Astrocyte (in vitro differentiated cells and primary cell): ENCODE measurements around the gene LRRFIP1. TPM values are rescaled to one million over a fixed set of nuclear protein-coding genes. Genes with fewer than 3 reads are reported as not detected.
A peak's percentile ranks its signal among the peaks of the same experiment; 100 is the strongest.

Source experiments
- DNase-seq: peaks from one replicate; pipeline ENCODE4 v3.0.0-alpha.2; 2010; ENCODE audit warnings: low read depth
- FAIRE-seq: peaks from 2 replicates; lab custom pipeline; 2011; peaks lifted over from hg19 to GRCh38; lab: Jason Lieb, UNC
- H2AFZ ChIP-seq: 2 replicates; pipeline ENCODE4 v1.6.0; 2012; ENCODE audit warnings: low read depth, low read length, inconsistent platforms
- H3K27ac ChIP-seq: 2 replicates; pipeline ENCODE4 v1.5.1; 2011; ENCODE audit warnings: low read depth, low read length, inconsistent platforms
- H3K27me3 ChIP-seq: 2 replicates; pipeline ENCODE4 v1.6.0; 2011; ENCODE audit warnings: low read length, inconsistent platforms; ENCODE audit not compliant: insufficient read depth
- H3K36me3 ChIP-seq: 2 replicates; pipeline ENCODE4 v1.5.1; 2011; ENCODE audit warnings: low read length, inconsistent platforms; ENCODE audit not compliant: insufficient read depth
- H3K4me1 ChIP-seq: 2 replicates; pipeline ENCODE4 v1.5.1; 2011; ENCODE audit warnings: low read length, inconsistent platforms; ENCODE audit not compliant: insufficient read depth
- H3K4me2 ChIP-seq: 2 replicates; pipeline ENCODE4 v1.6.0; 2012; ENCODE audit warnings: low read length, inconsistent platforms
- H3K4me3 ChIP-seq: 2 replicates; pipeline ENCODE4 v1.5.1; 2011; ENCODE audit warnings: low read depth, mild to moderate bottlenecking, low read length, inconsistent platforms; ENCODE audit not compliant: insufficient read depth
- H3K79me2 ChIP-seq: 2 replicates; pipeline ENCODE4 v1.6.0; 2012; ENCODE audit warnings: mild to moderate bottlenecking, low read length, inconsistent platforms; ENCODE audit not compliant: insufficient read depth
- H3K9ac ChIP-seq: 2 replicates; pipeline ENCODE4 v1.6.0; 2012; ENCODE audit warnings: mild to moderate bottlenecking, low read length, inconsistent platforms
- H3K9me3 ChIP-seq: 2 replicates; pipeline ENCODE4 v1.5.1; 2012; ENCODE audit warnings: low read depth, mild to moderate bottlenecking, low read length, inconsistent platforms; ENCODE audit not compliant: insufficient read depth
- H4K20me1 ChIP-seq: 2 replicates; pipeline ENCODE4 v1.6.0; 2012; ENCODE audit warnings: low read length, inconsistent platforms; ENCODE audit not compliant: insufficient read depth
- H3K27ac Mint-ChIP-seq: one replicate; pipeline ENCODE4 v1.8.0; 2021; ENCODE audit warnings: mild to moderate bottlenecking, mixed read lengths; ENCODE audit not compliant: unreplicated experiment
- H3K27me3 Mint-ChIP-seq: one replicate; pipeline ENCODE4 v1.8.0; 2021; ENCODE audit warnings: low read depth, mixed read lengths; ENCODE audit not compliant: unreplicated experiment
- H3K36me3 Mint-ChIP-seq: one replicate; pipeline ENCODE4 v1.8.0; 2021; ENCODE audit warnings: low read depth, mixed read lengths; ENCODE audit not compliant: unreplicated experiment
- H3K4me1 Mint-ChIP-seq: one replicate; pipeline ENCODE4 v1.8.0; 2021; ENCODE audit warnings: low read depth, mixed read lengths; ENCODE audit not compliant: unreplicated experiment
- H3K4me3 Mint-ChIP-seq: one replicate; pipeline ENCODE4 v1.8.0; 2021; ENCODE audit warnings: mild to moderate bottlenecking, moderate library complexity, mixed read lengths; ENCODE audit not compliant: unreplicated experiment
- H3K9me3 Mint-ChIP-seq: one replicate; pipeline ENCODE4 v1.8.0; 2021; ENCODE audit warnings: mild to moderate bottlenecking, mixed read lengths; ENCODE audit not compliant: unreplicated experiment
- CTCF ChIP-seq: IDR thresholded peaks from 2 replicates; pipeline ENCODE4 v1.5.1; 2011; ENCODE audit warnings: low read depth, mild to moderate bottlenecking, inconsistent platforms, low read length, moderate library complexity; ENCODE audit not compliant: insufficient read depth
- EZH2 ChIP-seq: IDR thresholded peaks from 2 replicates; pipeline ENCODE4 v1.6.1; 2012; ENCODE audit warnings: mild to moderate bottlenecking, low read length, inconsistent platforms; ENCODE audit not compliant: insufficient read depth
- total RNA-seq: library from RNA; stranded (reverse); gene quantifications from 2 replicates; pipeline ENCODE4 v1.2.1, GENCODE V29; 2021

The LRRFIP1 gene
- total RNA-seq, 1 donor from 2014 or later: 83.3 TPM

- no peaks in the 10 kb centered on the region for H3K9me3 Mint-ChIP-seq
- peaks cover 16% of the 10 kb centered on the region for H4K20me1 ChIP-seq
- H3K27me3 Mint-ChIP-seq: no peaks in the 10 kb centered on the region
- H3K27ac ChIP-seq: peak overlapping the region; percentile 99
- H3K4me1 Mint-ChIP-seq: peaks cover 23% of the 10 kb centered on the region
- peak overlapping the region; percentile 73 for H3K4me3 Mint-ChIP-seq
- no peak for TF ChIP-seq EZH2
- no peak for TF ChIP-seq CTCF
- DNase-seq: no peak
- H3K79me2 ChIP-seq: peaks cover 24% of the 10 kb centered on the region
- H3K4me3 ChIP-seq: no peak overlapping the region
- H3K27me3 ChIP-seq: no peaks in the 10 kb centered on the region
- no peak overlapping the region for H3K27ac Mint-ChIP-seq
- H2AFZ ChIP-seq: no peak overlapping the region
- H3K4me1 ChIP-seq: peaks cover 47% of the 10 kb centered on the region
- peak overlapping the region; percentile 24 for H3K9ac ChIP-seq
- H3K36me3 Mint-ChIP-seq: peaks cover 15% of the 10 kb centered on the region
- no peaks in the 10 kb centered on the region for H3K36me3 ChIP-seq
- H3K9me3 ChIP-seq: no peaks in the 10 kb centered on the region
- H3K4me2 ChIP-seq: peak overlapping the region; percentile 4
- no peak for FAIRE-seq
Observed at GRCh38 chr2:237689336-237690131, 62.1 kb downstream of the LRRFIP1 start.

GRCh38 chr2:237691029-237691907, 63.9 kb downstream of the LRRFIP1 start:
- Histone ChIP-seq H3K9me3 (no peaks in the 10 kb centered on the region), H4K20me1 (peaks cover 26% of the 10 kb centered on the region), H3K4me2 (peak overlapping the region; percentile 88), H3K79me2 (peaks cover 39% of the 10 kb centered on the region), H3K36me3 (no peaks in the 10 kb centered on the region), H2AFZ (peak overlapping the region; percentile 55), H3K27ac (peak overlapping the region; percentile 72), H3K9ac (peak overlapping the region; percentile 87), H3K4me3 (peak overlapping the region; percentile 64), H3K4me1 (peaks cover 63% of the 10 kb centered on the region), H3K27me3 (no peaks in the 10 kb centered on the region)
- H3K27me3 Mint-ChIP-seq: no peaks in the 10 kb centered on the region
- TF ChIP-seq EZH2: no peak
- TF ChIP-seq CTCF: no peak
- peaks cover 40% of the 10 kb centered on the region for H3K4me1 Mint-ChIP-seq
- no peaks in the 10 kb centered on the region for H3K9me3 Mint-ChIP-seq
- no peak overlapping the region for H3K27ac Mint-ChIP-seq
- H3K4me3 Mint-ChIP-seq: peak overlapping the region; percentile 73
- FAIRE-seq (no peak), DNase-seq (no peak)
- peaks cover 5% of the 10 kb centered on the region for H3K36me3 Mint-ChIP-seq
